ENCODE measurements around the gene MRTFA.

MRTFA gene

DNA sequence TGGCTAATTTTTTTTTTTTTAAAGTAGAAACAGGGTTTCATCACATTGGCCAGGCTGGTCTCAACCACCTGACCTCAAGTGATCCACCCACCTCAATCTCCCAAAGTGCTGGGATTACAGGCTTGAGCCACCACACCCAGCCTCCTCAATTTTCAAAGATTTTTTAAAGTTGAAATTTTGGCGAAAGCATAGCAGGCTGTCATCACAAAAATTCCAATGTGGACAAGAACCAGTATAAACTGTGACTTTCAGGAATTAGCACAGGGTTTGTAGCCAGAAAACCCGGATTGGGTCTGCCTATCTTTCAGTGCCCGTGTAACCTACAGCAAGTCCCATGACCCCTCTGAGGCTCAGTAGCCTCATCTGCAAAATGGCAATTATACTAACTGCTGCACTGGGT is 185.9 kb downstream of the MRTFA start:
- no peak for DNase-seq

DNA sequence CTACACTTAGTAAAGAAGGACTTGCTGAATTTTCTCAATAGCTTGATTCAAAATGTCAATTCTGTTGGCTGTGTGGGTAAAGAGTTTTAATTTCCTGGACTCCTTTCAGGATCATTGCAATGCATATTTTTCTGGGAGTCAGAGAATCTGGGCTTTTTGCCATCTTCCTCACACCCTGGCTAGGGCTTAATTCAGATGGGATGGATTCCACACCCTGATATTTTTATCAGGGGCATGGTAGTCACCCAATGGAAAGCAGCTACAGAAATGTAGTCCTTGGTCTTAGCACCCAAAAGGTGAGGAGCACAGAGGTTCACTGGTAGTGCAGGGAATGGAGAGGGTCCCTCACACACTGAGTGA is 186.9 kb downstream of the MRTFA start:
- no peak for DNase-seq

DNA sequence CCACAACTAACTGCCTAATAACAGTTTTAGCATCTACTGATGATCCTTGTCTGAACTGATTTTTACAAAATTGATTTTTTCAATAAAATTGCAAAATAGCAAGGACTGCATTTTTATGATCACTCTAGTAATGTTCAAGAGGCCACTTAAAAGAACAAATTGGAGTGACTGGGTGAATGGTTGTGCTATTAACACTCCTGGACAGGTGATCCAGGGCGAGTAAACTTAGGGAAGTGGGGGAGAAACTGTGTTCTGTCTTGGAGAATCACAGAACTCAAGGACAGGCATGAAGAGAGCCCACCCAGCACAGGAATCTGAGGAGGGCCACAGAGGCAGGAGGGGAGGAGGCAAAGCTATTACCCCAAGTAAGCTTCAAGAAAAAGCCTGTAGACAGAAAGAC is 190.3 kb downstream of the MRTFA start:
- no peak for DNase-seq

DNA sequence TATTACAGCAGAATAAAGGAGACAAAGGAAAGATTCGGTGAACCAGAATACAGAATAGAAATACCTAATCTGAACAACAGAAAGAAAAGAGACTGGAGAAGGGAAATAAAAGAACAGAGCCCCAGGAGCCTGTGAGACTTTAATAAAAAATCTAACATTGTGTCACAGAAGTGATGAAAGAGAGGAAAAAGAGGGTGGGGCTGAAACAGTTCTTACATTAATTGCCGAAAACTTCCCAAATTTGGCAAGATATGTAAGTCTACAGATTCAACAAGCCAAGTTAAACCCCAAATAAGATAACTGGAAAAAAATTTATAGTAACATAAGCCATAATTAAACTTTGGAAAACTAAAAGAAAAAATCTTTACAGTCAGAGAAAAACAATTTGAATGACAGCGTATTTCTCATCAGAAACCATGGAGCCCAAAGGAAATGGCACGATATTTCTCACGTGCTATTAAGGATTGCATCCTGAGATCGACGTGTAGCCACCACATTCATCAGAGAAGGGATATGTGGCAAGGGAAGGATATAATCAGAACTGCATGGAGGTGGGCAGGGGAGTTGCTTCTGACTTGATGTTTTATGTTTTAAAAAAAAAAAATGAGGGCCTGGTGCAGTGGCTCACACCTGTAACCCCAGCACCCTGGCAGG is 192.2 kb downstream of the MRTFA start:
- DNase-seq = no peak

DNA sequence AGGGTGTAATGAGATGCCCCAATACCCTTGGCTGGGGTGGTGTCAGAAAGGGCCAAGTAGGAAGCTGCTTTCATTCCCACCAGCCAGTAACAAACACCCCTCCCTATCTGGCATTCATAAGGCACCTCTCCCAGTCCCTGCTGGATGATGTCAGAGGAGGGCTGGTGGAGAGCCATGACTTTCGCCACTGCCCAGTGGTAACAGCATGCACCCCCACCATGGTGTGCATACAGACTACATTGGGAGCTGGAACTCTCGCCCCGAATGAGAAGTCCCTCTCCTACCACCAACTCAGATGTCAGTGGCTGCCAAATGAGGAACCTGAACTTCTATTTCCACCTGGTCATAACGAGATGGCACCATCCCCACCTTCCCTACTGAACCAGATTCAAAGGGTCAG is 192.8 kb downstream of the MRTFA start:
- no peak for DNase-seq

DNA sequence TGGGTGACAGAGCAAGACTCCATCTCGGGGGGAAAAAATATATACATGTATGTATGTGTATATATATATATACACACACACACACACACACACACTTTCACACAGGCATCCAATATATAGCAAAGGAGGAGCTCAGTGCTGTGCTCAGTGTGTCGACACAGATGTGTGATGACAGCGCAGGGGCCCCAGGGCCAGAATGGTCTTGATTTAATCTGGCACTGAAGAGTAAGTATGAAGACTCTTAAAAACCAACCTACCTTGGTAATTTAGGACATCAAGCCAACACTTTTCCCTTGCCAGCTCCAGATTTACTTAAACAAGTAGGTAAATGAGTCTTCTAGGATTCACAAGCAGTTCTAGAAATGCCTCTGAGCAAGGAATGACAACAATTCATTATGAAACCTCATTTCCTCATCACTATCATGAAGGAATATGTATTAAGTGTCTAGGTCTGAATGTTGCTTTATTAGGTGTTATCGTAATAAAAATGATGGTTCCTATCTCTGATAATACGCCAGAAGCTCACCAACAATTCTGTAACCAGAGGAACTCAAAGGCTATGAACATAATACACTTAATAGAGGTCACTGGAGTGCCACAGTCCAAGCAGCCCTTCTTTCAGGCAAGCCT is 194.6 kb downstream of the MRTFA start:
- DNase-seq = no peak

DNA sequence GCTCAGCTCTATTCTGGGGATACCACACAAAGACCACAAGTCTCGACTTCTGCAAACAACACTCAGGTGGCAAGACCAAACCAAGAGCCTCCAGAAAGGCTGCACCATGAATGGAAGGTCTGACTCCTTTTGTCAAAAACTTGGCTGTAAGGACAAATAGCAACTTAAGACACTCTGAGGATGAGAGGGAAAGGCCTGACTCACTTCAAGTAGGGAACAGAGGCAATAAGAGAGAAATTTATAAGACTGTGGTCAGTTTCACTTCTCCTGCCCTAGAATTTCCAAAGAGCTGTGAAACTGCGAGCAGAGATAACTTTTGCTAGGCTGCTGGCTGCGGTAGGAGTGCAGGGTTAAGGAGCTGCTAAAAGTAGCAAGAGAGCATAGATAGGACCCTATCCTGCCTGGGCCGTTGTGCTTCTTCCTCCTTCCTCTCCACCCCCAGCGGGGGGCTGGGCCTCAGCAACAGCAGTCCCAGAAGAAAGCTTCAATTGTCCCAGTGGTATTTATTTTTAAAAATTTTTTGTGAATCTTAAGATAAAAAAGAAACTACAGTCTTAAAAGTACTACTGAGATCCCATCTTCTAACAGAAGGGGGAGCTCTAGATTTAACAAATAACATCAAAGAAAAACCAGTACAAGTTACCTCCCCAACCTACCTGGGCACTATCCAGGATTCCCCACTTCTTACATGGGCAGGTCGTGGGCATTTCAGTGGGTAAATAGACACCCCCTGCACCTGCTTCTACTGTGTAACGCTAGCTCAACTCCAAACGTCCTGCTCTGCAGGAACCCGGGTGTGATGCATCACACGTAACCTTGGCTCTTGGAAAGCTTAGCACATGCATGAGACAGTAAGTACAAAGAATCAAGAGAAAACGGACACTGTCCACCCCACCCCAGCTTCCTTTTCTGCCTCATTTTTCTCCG is 199.8 kb downstream of the MRTFA start:
- peak; percentile 5 for DNase-seq

DNA sequence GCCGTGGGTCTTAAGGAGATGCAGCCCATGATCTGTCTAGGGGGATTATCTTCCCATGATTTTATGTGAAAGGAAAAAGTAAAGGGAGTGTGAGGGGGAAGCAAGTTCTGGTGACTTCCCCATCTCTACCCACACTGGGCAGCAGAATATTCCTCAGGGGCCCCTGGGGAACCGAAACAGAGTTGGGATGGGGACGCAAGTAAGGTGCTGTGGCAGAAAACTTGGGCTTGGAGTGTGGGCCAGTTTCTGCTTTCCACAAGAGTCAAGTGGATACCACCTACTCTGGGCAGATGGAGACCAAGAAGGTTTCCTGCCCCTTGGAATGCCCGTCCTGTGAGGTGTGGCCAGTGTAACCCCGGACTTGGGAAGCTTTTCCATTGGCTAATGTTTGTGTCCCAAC is 201.8 kb downstream of the MRTFA start:
- DNase-seq = no peak

DNA sequence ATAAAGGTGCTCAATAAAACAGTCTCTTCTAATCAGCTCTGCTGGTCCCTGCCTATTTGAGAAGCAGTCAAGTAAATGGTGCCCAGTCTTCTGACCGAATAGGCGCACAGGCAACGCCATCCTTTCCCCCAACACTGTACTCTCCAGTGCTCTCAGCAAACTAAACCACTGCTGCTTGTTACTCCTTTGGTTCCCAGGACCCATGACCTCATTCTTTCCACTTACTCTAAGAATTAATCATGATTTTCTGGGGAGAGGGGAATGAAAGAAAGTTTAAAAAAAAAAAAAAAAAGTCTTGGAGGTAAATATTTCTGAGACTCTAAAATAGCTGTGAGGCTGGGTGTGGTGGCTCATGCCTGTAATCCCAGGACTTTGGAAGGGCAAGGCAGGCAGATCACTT is 202.4 kb downstream of the MRTFA start:
- no peak for DNase-seq

DNA sequence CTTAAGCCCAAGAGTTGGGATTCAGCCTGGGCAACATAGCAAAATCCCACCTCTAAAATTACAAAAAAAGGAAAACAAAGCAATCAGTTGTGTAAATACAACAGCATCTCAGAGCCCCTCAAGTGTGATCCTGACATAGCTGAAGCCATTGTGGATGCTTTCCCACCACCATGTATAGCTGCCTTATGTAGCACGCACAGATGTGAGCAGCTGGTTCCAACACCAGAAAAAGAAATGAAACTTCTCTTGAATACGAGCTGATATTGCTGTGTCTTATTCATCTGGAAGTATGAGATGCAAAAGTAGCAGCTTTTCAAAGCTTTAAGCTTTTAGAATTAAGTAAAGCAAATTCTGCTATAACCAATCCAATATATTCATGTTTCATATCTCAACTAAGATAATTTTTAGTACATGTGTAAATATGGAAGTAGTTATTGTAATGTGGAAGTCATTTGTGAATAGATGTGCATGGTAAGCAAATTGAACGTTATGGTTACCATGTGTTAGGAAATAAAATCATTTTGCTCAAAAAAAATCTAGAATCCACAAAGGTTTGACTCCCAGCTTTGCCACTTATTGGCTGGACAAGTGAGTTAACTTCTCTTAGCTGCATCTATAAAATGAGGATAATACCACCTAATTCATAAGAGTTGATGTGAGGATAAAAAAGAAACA is 203.0 kb downstream of the MRTFA start:
- DNase-seq = no peak

DNA sequence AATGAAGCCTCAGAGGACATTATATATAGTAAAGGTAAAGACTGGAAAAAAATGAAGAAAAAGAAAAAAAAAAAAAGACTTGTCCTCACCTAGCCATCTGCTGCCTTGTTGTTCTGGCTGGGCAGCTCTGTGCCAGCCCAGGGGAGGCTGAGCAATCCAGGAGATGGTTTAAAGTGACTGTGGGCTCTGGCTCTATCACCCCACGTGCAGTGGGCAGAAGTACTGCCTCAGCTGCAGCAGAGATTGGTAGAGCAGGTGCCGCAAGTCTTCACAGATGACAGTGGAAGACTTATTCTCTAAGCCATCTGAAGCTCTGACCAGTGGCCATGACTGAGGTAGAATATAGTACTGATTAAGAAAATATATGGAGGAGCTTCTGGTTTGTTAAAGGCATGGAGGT is 203.9 kb downstream of the MRTFA start:
- no peak for DNase-seq

DNA sequence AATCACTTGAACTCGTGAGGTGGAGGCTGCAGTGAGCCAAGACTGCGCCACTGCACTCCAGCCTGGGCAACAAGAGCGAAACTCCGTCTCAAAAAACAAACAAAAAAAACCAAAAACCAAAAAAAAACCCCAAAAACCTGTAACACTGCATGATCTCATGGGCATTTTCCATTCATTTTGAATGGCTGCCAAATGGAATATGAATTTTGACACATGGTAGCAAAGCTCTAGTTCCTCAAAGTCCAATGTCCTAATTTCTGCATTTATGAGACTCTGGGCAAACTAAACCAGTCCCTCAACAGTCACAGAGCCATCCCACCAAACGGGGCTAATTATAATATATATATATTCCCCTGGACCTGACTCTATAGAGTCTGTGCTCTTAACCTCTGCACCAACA is 204.4 kb downstream of the MRTFA start:
- DNase-seq = no peak

DNA sequence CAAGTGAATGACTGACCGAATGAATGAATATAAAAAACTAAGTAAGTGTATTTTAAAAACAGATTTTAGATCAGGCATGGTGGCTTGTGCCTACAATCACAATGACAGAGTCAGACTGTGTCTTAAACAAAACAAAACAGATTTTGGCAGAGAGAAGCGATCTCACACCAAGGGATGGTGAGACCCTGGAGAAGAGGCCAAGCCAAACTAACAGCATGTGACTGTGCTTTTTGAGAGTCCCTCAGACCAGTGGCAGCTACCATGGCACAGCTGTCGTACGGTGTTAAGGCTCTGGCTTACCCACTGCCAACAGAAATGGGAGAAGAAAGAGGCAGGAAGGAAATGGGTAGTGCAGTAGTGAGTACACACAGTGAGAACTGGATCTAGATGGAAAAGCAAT is 205.5 kb downstream of the MRTFA start:
- no peak for DNase-seq

DNA sequence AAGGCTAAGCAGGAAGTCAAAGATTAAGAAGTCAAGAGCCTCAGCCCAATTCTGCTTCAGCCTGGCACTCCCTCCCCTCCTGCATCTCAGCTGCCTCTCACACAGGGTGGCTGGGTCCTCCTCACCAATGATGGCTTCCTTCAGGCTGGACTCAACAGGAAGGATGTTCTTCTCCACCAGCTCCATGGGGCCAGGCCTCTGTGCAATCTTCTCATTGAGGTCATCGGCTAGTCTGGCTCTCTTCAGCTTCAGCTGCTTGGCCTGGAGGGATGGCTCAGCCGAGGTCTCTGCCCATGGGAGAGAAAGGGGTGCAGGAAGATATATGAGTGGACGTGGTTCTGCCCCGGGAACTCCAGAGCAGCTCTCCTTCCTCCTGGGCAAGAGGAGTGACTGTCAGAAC is 207.0 kb downstream of the MRTFA start:
- no peak for DNase-seq

DNA sequence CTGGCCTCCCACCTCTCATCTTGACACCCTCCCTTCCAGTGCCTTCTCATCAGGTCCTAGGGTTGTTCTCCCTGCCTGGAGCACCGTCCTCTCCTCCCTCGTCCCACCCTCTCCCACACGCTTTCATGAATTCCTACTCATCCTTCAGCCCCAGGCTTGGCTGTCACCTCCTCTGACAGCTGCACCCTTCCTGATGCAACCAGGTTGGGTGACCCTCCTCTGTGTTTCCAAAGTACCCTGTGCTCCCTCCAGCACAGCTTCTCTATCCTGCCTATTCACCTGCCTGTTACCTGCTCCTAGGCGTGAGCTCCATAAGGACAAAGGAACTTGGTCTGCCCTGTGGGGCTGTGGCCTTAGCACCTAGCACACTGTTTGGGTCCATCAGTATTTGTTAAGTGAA is 207.7 kb downstream of the MRTFA start:
- no peak for DNase-seq

DNA sequence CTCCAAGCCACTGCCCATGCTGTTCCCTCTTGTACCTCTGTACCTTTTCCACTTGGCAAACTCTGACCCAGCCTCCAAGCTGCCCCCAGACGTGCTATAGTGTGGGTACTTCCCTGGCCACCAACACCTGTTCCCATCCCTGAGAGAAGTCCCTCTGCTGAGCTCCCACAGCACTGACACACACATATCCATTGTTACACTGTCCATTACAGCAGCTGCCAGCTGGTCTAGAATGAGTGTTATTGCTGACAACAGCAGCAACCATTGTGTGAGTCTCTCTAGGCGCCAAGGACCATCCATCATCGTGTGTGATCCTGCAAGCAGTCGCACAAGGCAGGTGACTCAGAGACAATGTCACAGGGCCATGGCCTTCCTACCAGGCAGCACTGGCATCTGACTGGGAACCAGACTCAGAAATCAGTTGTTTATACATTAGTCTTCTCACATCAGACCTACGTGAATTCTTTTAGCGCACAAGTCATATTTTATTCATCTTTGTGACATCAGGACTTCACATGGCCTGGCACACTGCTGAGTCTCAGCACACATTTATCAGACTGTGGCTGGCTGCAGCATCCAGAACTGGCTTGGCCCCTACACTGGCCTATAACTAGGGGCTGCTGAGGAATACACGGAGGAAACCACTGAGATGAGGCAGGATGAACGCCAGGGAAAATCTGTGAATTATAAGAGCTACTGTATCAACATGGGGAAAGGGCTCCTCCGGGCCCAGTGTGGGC is 209.8 kb downstream of the MRTFA start:
- DNase-seq = no peak

DNA sequence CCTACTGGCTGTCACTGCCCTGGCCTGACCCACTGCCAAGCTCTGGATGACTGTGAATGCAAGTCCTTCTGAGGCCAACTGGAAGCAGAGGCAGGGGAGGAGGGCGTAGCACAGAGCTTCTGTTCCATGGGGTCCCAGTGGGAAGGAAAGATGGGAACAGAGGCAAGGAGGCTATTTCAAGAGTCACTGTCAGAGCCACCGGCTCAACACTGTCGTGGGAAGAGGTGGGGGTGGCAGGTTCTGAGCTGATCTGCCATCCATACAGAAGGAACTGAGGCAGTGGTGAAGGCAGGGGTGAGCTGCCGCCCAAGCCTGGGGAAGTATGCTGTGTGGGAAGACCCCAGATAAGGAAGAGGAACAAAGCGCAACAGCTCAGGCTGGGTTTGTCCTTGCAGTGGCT is 211.4 kb downstream of the MRTFA start:
- no peak for DNase-seq

DNA sequence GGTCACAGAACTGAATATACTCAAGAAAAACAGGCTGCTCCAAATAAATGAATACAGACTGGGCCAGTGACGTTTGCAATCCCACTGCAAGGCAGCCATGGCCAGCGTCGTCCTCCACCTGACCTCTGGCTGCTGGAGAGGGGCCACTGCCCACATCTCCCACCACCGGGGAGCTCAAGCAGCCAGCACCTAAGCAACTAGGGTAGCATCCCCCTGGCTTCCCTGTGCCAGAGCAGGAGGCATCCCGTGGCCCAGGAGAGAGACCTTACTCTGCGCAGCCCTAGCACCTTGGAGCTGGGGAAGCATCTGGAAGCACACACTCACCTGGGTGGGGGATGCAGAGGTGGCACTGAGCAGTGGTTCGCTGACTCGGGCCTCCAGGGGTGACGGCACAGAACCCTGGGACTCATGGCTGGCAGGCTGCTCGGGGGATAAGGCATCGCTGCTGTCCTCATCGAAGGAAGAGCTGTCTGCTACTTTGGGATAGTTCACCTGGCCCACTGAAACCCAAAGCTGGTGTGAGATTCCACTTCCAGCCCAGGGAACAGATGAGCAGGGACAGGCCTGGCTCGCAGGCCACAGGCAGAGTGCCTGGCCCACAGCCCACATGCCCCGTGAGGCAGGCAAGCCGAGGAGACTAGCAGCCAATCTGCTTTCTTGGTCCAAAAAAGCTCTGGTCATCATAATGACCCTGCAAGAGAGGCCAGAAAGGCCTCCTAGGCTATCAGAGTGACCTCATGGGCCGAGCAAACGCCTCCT is 212.5 kb downstream of the MRTFA start:
- DNase-seq = no peak

DNA sequence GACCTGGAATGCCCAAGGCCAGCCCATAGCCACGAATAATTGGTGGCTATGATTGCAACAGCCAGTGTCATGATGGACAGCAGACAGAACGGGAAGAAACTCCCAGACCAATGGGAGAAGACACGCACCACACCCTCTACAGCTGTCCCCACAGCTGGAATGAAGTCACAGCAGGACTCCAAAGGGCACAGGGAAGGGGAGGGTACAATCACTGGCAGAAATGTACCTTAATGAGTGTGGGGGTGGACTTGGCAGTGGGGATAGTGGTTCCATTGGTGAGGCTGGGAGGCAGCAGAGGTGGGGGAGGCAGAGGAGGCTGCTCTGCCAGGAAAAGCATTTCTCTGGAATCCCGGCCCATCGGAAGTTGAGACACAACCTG is 213.2 kb downstream of the MRTFA start:
- no peak for DNase-seq

DNA sequence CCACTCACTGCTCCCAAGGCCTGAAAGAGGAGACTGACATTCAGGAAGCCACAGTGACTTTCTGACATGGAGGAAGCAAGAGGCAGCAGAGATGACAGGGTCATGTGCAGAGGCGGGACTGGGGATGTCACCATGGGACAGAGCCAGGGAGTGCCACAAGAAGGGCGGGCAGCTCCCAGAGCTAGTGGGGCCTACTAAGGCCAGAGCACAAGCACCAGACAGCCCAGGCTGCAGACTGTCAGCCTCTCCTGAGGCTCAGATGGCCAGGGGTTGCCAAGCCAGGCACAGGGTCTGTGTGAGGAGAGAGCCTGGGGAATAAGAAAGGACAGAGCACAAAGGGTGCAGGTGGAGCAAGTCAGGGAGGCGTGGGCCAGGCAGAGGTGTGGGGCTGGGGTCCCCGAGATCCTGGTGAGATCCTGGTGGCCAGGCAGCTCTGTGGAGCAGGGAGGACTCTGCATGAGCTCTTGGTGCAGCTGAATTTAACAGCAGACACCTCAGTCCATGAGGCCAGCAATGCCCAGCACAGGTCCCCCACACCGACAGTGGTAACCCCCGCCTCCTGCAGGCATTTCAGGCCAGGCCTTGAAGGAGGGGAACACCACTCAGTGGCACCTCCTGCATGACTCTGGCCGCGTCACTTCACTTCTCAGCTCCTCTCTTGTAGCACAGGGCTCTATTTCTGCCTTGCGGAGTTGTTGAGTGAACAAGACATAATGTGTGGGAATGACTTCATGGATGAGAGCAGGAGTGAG is 213.8 kb downstream of the MRTFA start:
- no peak for DNase-seq

DNA sequence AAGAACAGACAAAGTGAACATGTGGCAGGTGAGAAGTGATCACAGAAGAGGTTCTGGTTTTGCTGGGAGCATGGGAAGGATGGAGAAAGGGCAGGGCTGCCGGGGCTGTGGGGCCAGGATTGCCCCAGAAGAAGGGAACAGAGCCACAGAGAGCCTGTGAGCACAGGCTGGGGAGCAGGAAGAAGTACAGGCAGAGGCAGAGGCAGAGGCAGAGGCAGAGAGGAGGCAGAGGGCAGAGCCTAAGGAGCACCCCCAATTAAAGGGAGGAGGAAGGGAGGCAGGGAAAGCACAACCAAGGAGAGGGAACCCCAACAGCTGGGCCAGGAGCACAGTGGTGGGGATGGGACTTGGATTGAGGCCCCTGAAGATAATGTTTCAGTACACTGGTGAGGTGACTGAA is 214.6 kb downstream of the MRTFA start:
- DNase-seq = no peak

DNA sequence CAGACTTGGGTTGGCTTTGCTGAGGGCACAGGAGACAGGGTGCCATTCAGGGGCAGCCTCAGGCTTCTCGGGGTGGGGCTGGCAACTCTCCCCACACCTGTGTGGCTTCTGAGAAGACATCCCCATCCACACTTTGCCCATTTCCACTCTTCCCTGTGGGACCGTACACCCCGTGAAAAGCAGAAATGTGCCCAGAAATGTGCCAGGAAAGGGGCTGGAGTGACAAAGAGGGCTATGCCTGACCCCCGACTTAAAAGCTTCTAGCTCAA is 215.5 kb downstream of the MRTFA start:
- DNase-seq = no peak
